Measurements from ENCODE around the gene RSPH6A.

RSPH6A gene

GRCh38 chr19:45824531-45825262 is 9.6 kb upstream of the RSPH6A start:
- peak overlapping the region; percentile 18; the same call in 1 of the 2 replicates for H3K27ac ChIP-seq

GRCh38 chr19:45824041-45824471 is 8.9 kb upstream of the RSPH6A start:
- H3K27ac ChIP-seq, result peak overlapping the region; percentile 18; the same call in 1 of the 2 replicates

More at GRCh38 chr19:45824531-45825262, 9.6 kb upstream of the RSPH6A start:
- no peak for TF ChIP-seq ZFX (IDR thresholded peaks at IDR 0.05; ENCODE audit: borderline replicate concordance)
- TF ChIP-seq CTCF (IDR thresholded peaks at IDR 0.05), result no peak

GRCh38 chr19:45823182-45823581 is 8.1 kb upstream of the RSPH6A start:
- no peak for TF ChIP-seq CTCF (IDR thresholded peaks at IDR 0.05)
- no peak for TF ChIP-seq ZFX (IDR thresholded peaks at IDR 0.05; ENCODE audit: borderline replicate concordance)

More at GRCh38 chr19:45824041-45824471, 8.9 kb upstream of the RSPH6A start:
- TF ChIP-seq CTCF (IDR thresholded peaks at IDR 0.05), result no peak

GRCh38 chr19:45822716-45823115 is 7.6 kb upstream of the RSPH6A start:
- no peak for TF ChIP-seq ZFX (IDR thresholded peaks at IDR 0.05; ENCODE audit: borderline replicate concordance)
- no peak for TF ChIP-seq CTCF (IDR thresholded peaks at IDR 0.05)
- no peak overlapping the region for H3K27ac ChIP-seq

More at GRCh38 chr19:45823182-45823581, 8.1 kb upstream of the RSPH6A start:
- 0 out of 2 replicates have a peak overlapping the region, but pooled peaks have one; percentile 18 for H3K27ac ChIP-seq

- no peak for TF ChIP-seq CTCF (IDR thresholded peaks at IDR 0.05)
- TF ChIP-seq ZFX (IDR thresholded peaks at IDR 0.05; ENCODE audit: borderline replicate concordance), result no peak
- no peak overlapping the region for H3K27ac ChIP-seq
These were observed 6.5 kb upstream of the RSPH6A start for GRCh38 chr19:45821570-45821969.

- TF ChIP-seq CTCF (IDR thresholded peaks at IDR 0.05) (no peak), ZFX (IDR thresholded peaks at IDR 0.05; ENCODE audit: borderline replicate concordance) (no peak)
- no peak overlapping the region for H3K27ac ChIP-seq
These were observed 6.0 kb upstream of the RSPH6A start for GRCh38 chr19:45821103-45821521.

- H3K27ac ChIP-seq, result peak overlapping the region; percentile 40; the same call in 1 of the 2 replicates
- TF ChIP-seq CTCF (IDR thresholded peaks at IDR 0.05) (no peak), ZFX (IDR thresholded peaks at IDR 0.05; ENCODE audit: borderline replicate concordance) (no peak)
These were observed 5.5 kb upstream of the RSPH6A start for GRCh38 chr19:45820413-45821102.
